Smooth muscle cell (in vitro differentiated cells): ENCODE measurements around the gene WWOX. TPM values are rescaled to one million over a fixed set of nuclear protein-coding genes. Genes with fewer than 3 reads are reported as not detected.

Experiments used
- DNase-seq: peaks from one replicate; lab custom pipeline; 2025; ENCODE audit not compliant: unreplicated experiment; lab: John Stamatoyannopoulos, UW
- H2AFZ ChIP-seq: fragments of 200-600 bp; sonication (generic); 2 replicates; pipeline ENCODE4 v1.6.0; 2016; ENCODE audit warnings: antibody characterized with exemption, low read depth, mild to moderate bottlenecking
- H3F3A ChIP-seq: fragments of 200-600 bp; sonication (generic); 2 replicates; pipeline ENCODE4 v1.6.0; 2017; ENCODE audit warnings: antibody characterized with exemption, low read depth
- H3K27ac ChIP-seq: fragments of 200-600 bp; sonication (generic); 2 replicates; pipeline ENCODE4 v1.5.1; 2016; ENCODE audit warnings: low read depth, mild to moderate bottlenecking
- H3K27me3 ChIP-seq: fragments of 200-600 bp; sonication (generic); 2 replicates; pipeline ENCODE4 v1.6.1; 2016; ENCODE audit warnings: low read depth, mild to moderate bottlenecking
- H3K36me3 ChIP-seq: fragments of 200-600 bp; sonication (generic); 2 replicates; pipeline ENCODE4 v1.5.1; 2016; ENCODE audit warnings: low read depth
- H3K4me1 ChIP-seq: fragments of 200-600 bp; sonication (generic); 2 replicates; pipeline ENCODE4 v1.5.1; 2016; ENCODE audit warnings: low read depth
- H3K4me2 ChIP-seq: fragments of 200-600 bp; sonication (generic); 2 replicates; pipeline ENCODE4 v1.6.0; 2016; ENCODE audit warnings: mild to moderate bottlenecking
- H3K4me3 ChIP-seq: fragments of 200-600 bp; sonication (generic); 2 replicates; pipeline ENCODE4 v1.5.1; 2016; ENCODE audit warnings: mild to moderate bottlenecking
- H3K79me2 ChIP-seq: fragments of 200-600 bp; sonication (generic); 2 replicates; pipeline ENCODE4 v1.6.0; 2016; ENCODE audit warnings: low read depth, mild to moderate bottlenecking
- H3K9ac ChIP-seq: fragments of 200-600 bp; sonication (generic); 2 replicates; pipeline ENCODE4 v1.6.0; 2016; ENCODE audit warnings: low read depth
- H3K9me3 ChIP-seq: fragments of 200-600 bp; sonication (generic); replicated peaks from 2 replicates; pipeline ENCODE4 v1.5.1; 2016; ENCODE audit warnings: low read depth
- H4K20me1 ChIP-seq: fragments of 200-600 bp; sonication (generic); 2 replicates; pipeline ENCODE4 v1.6.0; 2016; ENCODE audit warnings: low read depth
- WGBS: methylation state at CpG from one replicate; pipeline ENCODE4 v1.1.7; 2016; ENCODE audit warnings: low lambda C conversion rate; 5-methylcytosine and 5-hydroxymethylcytosine counted together
- polyA plus RNA-seq: library from polyadenylated mRNA; unstranded; fragments of >200 nt; fragmentation: Nextera tagmentation; extraction: Ambion mirVana; gene quantifications from 2 replicates; pipeline ENCODE4 v1.2.1, GENCODE V29; 2016
- total RNA-seq: library from RNA; depleted of rRNA; stranded (reverse); fragments of >200 nt; gene quantifications from 2 replicates; pipeline ENCODE4 v1.2.3, GENCODE V29; 2014
- TF ChIP-seq, protein P1 (sequence below): fragments of 200-600 bp; sonication (generic); IDR thresholded peaks from 2 replicates; pipeline ENCODE4 v1.5.1; 2017; ENCODE audit warnings: borderline replicate concordance, mild to moderate bottlenecking, antibody characterized with exemption; ENCODE audit not compliant: insufficient read depth, poor library complexity, severe bottlenecking

WWOX gene
- total and polyA plus RNA-seq, 2 experiments from 2014 or later, result 7.5 to 14.0 TPM

DNA sequence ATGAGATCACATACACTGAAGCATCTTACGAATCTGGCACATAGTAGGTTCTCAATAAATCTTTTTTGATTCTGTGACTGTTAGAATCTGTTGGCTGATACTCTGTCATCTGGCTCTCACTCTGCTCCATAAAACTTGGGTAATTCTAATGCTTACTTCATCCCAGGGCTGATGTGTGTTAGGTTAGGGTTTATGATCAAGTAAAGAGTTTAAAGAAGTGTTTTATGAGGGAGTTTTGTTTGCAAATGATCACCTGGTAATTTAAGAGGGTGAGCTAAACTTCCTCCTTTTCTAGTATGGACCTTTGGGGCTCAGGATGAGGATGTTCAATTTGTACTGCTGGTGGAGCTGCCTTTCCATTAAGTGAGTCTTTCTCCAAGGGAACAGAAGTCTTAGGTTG, 364.1 kb downstream of the WWOX start:
- WGBS, result 96% methylated on average over 1 of the region's 1 CpG
- no peak for DNase-seq
- Histone ChIP-seq H3K4me3 (no peak overlapping the region), H3K27me3 (no peaks in the 10 kb centered on the region), H3K9ac (no peak overlapping the region), H3K79me2 (no peaks in the 10 kb centered on the region), H3F3A (no peaks in the 10 kb centered on the region), H3K4me2 (no peak overlapping the region), H3K36me3 (no peaks in the 10 kb centered on the region), H2AFZ (no peak overlapping the region), H3K9me3 (no peaks in the 10 kb centered on the region), H3K27ac (no peak overlapping the region), H4K20me1 (no peaks in the 10 kb centered on the region), H3K4me1 (no peaks in the 10 kb centered on the region)
- TF ChIP-seq, protein P1, sequence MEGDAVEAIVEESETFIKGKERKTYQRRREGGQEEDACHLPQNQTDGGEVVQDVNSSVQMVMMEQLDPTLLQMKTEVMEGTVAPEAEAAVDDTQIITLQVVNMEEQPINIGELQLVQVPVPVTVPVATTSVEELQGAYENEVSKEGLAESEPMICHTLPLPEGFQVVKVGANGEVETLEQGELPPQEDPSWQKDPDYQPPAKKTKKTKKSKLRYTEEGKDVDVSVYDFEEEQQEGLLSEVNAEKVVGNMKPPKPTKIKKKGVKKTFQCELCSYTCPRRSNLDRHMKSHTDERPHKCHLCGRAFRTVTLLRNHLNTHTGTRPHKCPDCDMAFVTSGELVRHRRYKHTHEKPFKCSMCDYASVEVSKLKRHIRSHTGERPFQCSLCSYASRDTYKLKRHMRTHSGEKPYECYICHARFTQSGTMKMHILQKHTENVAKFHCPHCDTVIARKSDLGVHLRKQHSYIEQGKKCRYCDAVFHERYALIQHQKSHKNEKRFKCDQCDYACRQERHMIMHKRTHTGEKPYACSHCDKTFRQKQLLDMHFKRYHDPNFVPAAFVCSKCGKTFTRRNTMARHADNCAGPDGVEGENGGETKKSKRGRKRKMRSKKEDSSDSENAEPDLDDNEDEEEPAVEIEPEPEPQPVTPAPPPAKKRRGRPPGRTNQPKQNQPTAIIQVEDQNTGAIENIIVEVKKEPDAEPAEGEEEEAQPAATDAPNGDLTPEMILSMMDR, result no peak

DNA sequence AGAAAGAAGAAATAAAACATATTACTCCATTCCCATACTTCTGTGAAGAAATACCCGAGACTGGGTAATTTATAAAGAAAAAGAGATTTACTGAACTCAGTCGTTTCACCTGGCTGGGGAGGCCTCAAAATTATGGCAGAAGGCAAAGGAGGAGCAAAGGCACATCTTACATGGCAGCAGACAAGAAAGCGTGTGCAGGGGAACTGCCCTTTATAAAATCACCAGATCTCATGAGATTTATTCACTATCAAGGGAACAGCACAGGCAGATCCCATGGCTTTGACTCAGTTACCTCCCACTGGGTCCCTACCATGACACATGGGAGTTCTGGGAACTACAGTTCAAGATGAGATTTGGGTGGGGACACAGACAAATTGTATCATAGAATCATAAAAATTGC, 365.4 kb downstream of the WWOX start:
- H3K9me3 ChIP-seq, result no peaks in the 10 kb centered on the region
- TF ChIP-seq, protein P1, result no peak
- H4K20me1 ChIP-seq, result no peaks in the 10 kb centered on the region
- 92% methylated on average over 3 of the region's 3 CpGs for WGBS
- no peak overlapping the region for H2AFZ ChIP-seq
- H3K27me3 ChIP-seq, result no peaks in the 10 kb centered on the region
- no peaks in the 10 kb centered on the region for H3K36me3 ChIP-seq
- no peak for DNase-seq
- H3K27ac ChIP-seq, result no peak overlapping the region
- H3K79me2 ChIP-seq, result no peaks in the 10 kb centered on the region
- H3F3A ChIP-seq, result no peaks in the 10 kb centered on the region
- H3K9ac ChIP-seq, result no peak overlapping the region
- H3K4me1 ChIP-seq, result no peaks in the 10 kb centered on the region
- no peak overlapping the region for H3K4me2 ChIP-seq
- no peak overlapping the region for H3K4me3 ChIP-seq

DNA sequence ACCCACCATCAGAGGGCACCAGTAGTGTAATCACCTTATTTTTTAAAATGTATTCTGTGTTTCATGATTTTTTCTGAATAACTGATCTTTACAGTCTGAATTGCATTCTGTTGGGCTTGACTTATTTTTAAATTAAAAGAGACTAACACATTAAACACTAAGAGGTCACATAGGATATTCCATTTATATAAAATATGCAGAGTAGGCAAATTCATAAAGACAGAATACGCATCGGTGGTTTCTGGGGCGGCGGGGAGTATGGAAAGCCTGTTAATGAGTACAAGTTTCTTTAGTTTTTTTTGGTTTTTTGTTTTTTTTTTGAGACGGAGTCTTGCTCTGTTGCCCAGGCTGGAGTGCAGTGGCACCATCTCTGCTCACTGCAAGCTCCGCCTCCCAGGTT, 366.3 kb downstream of the WWOX start:
- Histone ChIP-seq H3K4me2 (no peak overlapping the region), H3F3A (no peaks in the 10 kb centered on the region), H4K20me1 (no peaks in the 10 kb centered on the region), H3K27ac (no peak overlapping the region), H3K79me2 (no peaks in the 10 kb centered on the region), H3K4me1 (no peaks in the 10 kb centered on the region), H3K9me3 (no peaks in the 10 kb centered on the region), H3K36me3 (no peaks in the 10 kb centered on the region), H3K9ac (no peak overlapping the region), H2AFZ (no peak overlapping the region), H3K27me3 (no peaks in the 10 kb centered on the region), H3K4me3 (no peak overlapping the region)
- WGBS, result 97% methylated on average over 6 of the region's 6 CpGs
- DNase-seq, result no peak
- TF ChIP-seq, protein P1, result no peak

DNA sequence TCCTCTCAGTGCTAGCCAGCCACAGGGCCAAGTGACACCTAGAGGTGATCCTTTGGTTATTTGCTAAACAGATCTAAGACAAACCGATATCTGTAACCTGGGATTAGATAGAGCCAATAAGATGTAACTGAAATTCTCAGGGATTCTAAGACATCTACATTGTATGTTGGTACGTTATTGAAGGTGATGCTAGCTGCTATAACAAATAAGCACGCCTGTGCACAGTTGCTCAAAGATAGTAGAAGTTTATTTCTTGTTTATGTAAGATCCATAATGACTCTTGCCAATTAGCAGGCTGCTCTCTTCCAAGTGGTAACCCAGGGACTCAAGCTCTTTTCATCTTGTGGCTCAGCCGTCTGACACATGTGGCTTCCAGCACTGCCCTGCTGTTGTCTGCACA, 370.3 kb downstream of the WWOX start:
- Histone ChIP-seq H4K20me1 (no peaks in the 10 kb centered on the region), H3K27me3 (no peaks in the 10 kb centered on the region), H3K4me1 (no peaks in the 10 kb centered on the region), H3K36me3 (no peaks in the 10 kb centered on the region), H3K9me3 (no peaks in the 10 kb centered on the region), H3K79me2 (no peaks in the 10 kb centered on the region), H3K27ac (no peak overlapping the region), H3K4me2 (no peak overlapping the region), H3K4me3 (no peak overlapping the region), H3K9ac (no peak overlapping the region), H2AFZ (no peak overlapping the region), H3F3A (no peaks in the 10 kb centered on the region)
- 95% methylated on average over 4 of the region's 4 CpGs for WGBS
- TF ChIP-seq, protein P1, result no peak
- DNase-seq, result no peak
